ENCODE results near the gene UBE2J2. TPM values are rescaled to one million over a fixed set of nuclear protein-coding genes. Genes with fewer than 3 reads are reported as not detected.

UBE2J2 gene
- total RNA-seq, 3 donors from 2014 or later (not counting 1 experiment from before 2014, with no cell fraction given) = 66.0 to 84.2 (median 78.1) TPM

- peaks cover 21 to 35% of the 10 kb centered on the region in 2 donors for H3K4me1 Mint-ChIP-seq
- no peaks in the 10 kb centered on the region for H3K36me3 Mint-ChIP-seq
- H3K4me3 ChIP-seq (ENCODE audit: low read length) = no peak overlapping the region
- H3K4me1 ChIP-seq (ENCODE audit: control insufficient read depth, insufficient read depth, low read length) = peaks cover 47% of the 10 kb centered on the region
- ATAC-seq (no peak), DNase-seq (no peak)
- H3K27me3 Mint-ChIP-seq (ENCODE audit: low read depth in 2 of 2) = no peaks in the 10 kb centered on the region
- WGBS (ENCODE audit: insufficient coverage) = 95% methylated on average over 30 of the region's 30 CpGs
- H3K27me3 ChIP-seq (ENCODE audit: control insufficient read depth, insufficient read depth, low read length) = no peaks in the 10 kb centered on the region
- H3K4me3 Mint-ChIP-seq = no peak overlapping the region
- H3K36me3 ChIP-seq (ENCODE audit: control insufficient read depth, insufficient read depth, low read length) = peaks cover 53% of the 10 kb centered on the region
- H3K9me3 ChIP-seq (ENCODE audit: control insufficient read depth, insufficient read depth, low read length) = no peaks in the 10 kb centered on the region
- no peak overlapping the region for H3K27ac ChIP-seq (ENCODE audit: low read length)
- no peak for TF ChIP-seq CTCF (IDR thresholded peaks at IDR 0.05)
- intact Hi-C loops (cut with micrococcal nuclease) = no loop called here
- H3K27ac Mint-ChIP-seq = no peak overlapping the region
- no peaks in the 10 kb centered on the region for H3K9me3 Mint-ChIP-seq
Measured at GRCh38 chr1:1228187-1228586, 45.5 kb downstream of the UBE2J2 start.

GRCh38 chr1:1227386-1227785, 46.3 kb downstream of the UBE2J2 start:
- peaks cover 51% of the 10 kb centered on the region for H3K4me1 ChIP-seq (ENCODE audit: control insufficient read depth, insufficient read depth, low read length)
- Mint-ChIP-seq H3K27ac (no peak overlapping the region), H3K36me3 (no peaks in the 10 kb centered on the region), H3K4me3 (no peak overlapping the region), H3K27me3 (ENCODE audit: low read depth in 2 of 2) (no peaks in the 10 kb centered on the region), H3K9me3 (no peaks in the 10 kb centered on the region), H3K4me1 (peaks cover 29 to 43% of the 10 kb centered on the region in 2 donors)
- no peaks in the 10 kb centered on the region for H3K27me3 ChIP-seq (ENCODE audit: control insufficient read depth, insufficient read depth, low read length)
- H3K27ac ChIP-seq (ENCODE audit: low read length) = no peak overlapping the region
- H3K9me3 ChIP-seq (ENCODE audit: control insufficient read depth, insufficient read depth, low read length) = no peaks in the 10 kb centered on the region
- DNase-seq (no peak), ATAC-seq (no peak)
- peaks cover 61% of the 10 kb centered on the region for H3K36me3 ChIP-seq (ENCODE audit: control insufficient read depth, insufficient read depth, low read length)
- 91% methylated on average over 25 of the region's 25 CpGs for WGBS (ENCODE audit: insufficient coverage)
- H3K4me3 ChIP-seq (ENCODE audit: low read length) = no peak overlapping the region
- intact Hi-C loops (cut with micrococcal nuclease) = no loop called here
- TF ChIP-seq CTCF (IDR thresholded peaks at IDR 0.05) = no peak

GRCh38 chr1:1226566-1227362, 46.9 kb downstream of the UBE2J2 start:
- no peak overlapping the region for H3K4me3 Mint-ChIP-seq
- no peaks in the 10 kb centered on the region for H3K27me3 ChIP-seq (ENCODE audit: control insufficient read depth, insufficient read depth, low read length)
- H3K9me3 ChIP-seq (ENCODE audit: control insufficient read depth, insufficient read depth, low read length) = no peaks in the 10 kb centered on the region
- H3K27ac Mint-ChIP-seq = no peak overlapping the region
- no peaks in the 10 kb centered on the region for H3K27me3 Mint-ChIP-seq (ENCODE audit: low read depth in 2 of 2)
- peaks cover 61% of the 10 kb centered on the region for H3K36me3 ChIP-seq (ENCODE audit: control insufficient read depth, insufficient read depth, low read length)
- H3K4me3 ChIP-seq (ENCODE audit: low read length) = no peak overlapping the region
- H3K9me3 Mint-ChIP-seq = no peaks in the 10 kb centered on the region
- intact Hi-C loops (cut with micrococcal nuclease) = no loop called here
- ATAC-seq = no peak
- no peaks in the 10 kb centered on the region for H3K36me3 Mint-ChIP-seq
- H3K4me1 ChIP-seq (ENCODE audit: control insufficient read depth, insufficient read depth, low read length) = peaks cover 57% of the 10 kb centered on the region
- H3K4me1 Mint-ChIP-seq = peaks cover 33 to 49% of the 10 kb centered on the region in 2 donors
- 92% methylated on average over 44 of the region's 44 CpGs for WGBS (ENCODE audit: insufficient coverage)
- no peak for DNase-seq
- H3K27ac ChIP-seq (ENCODE audit: low read length) = no peak overlapping the region
- TF ChIP-seq CTCF (IDR thresholded peaks at IDR 0.05) = no peak

Data from natural killer cell (primary cell).